Measurements from ENCODE around the gene PDZRN3.
"Not testable (repeated sequence)": the region's sequence is repeated elsewhere in the genome, so short reads cannot be mapped to it uniquely, and the experiment has no call there.

The PDZRN3 gene

DNA sequence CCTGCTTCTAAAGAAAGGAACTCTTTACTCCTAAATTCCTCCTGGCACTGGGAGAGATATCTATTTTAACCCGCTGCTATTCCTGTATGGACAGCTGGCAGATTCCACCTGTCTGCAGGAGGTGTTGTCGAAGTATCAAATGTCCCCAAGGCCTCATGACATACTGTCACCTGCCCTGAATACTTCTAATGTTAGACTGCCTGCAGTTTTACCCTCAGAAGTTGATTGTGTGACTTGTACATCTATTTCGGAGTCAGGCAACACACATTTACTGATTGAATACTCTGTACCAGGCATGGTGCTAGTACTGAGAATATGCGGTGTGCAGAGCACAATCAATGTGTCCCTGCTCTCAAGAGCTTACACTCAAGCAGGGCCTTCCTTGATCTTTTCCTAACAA, 38.6 kb downstream of the PDZRN3 start:
- no peak for DNase-seq

DNA sequence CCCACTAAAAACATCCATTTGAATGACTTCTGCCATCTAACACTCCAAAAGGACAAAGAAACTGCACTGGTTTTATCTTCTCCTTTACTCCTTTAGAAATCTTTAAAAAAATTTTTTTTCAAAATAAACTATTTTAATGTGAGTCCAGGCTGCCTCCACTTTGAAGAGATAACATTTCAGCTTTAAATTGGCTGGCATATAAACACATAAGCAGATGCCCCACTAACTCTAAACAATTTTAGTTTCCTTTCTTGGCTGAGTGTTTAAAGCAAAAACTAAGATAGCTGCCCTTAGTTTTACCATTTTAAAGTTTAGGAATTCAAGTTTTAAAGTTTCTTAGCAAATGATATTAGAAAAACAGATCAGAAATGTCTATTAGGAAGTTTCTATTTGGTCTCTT, 39.9 kb downstream of the PDZRN3 start:
- DNase-seq, result no peak

- DNase-seq, result no peak
These were observed 42.2 kb downstream of the PDZRN3 start for GRCh38 chr3:73582535-73582934.

- no peak for DNase-seq
These were observed 43.5 kb downstream of the PDZRN3 start for GRCh38 chr3:73581134-73581846.

- no peak for DNase-seq
These were observed 44.4 kb downstream of the PDZRN3 start for GRCh38 chr3:73580343-73580742.

DNA sequence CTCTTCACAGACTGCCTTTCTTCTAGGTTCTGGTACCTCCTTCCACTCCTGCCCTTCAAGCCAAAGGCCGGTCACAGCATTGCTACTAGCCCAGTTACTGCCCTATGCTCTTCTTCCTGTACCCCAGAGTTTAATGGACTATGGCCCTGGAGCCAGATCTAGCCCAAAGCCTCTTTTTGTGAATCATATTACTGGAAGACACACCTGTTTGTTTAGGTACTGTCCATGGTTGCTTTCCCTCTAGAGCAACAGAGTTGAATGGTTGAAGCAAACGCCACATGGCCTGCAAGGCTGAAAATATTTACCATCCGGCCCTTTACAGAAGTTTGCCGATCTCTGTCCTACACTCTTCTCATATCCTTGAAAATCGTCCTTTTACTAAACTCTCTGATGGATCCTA, 47.0 kb downstream of the PDZRN3 start:
- no peak for DNase-seq

DNA sequence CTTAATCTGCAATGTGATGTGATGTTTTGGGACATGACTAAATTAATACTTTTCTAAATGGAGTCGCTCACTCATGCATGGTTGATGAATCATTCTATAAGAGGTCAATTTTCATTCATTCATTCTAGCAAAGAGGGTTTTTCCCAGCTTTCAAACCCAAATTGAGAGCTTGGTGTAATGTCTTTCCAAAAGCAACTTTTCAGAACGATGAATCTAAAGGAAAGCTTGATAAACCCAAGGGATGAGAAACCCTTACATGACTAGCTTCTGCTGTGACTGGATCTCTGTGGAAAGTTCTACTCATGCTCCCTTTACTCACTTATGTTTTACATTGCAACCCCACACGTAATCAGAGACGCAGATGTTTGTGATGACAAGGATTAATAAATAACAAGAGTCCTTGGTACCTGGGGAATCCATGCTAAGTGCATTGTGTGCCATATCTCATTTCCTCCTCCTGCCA, 47.7 kb downstream of the PDZRN3 start:
- no peak for DNase-seq

DNA sequence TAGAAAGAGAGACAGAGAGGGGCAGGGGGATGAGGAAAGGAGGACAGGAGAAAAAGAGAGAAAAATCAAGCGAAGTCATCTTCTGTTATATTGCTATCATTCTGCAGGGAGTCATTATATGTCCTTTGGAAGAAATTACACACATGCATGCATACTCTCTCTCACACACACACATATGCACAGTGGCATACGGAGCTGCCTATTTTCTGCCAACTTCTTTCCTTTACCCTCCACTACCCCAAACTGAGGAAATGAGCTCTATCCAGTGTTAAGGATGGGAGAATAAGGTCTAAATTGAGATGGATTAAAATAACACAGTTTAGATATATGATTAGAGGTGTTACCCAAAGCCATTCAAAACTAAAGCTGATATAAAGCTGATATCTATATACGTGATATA, 48.8 kb downstream of the PDZRN3 start:
- DNase-seq, result no peak

- no peak for DNase-seq
These were observed 49.2 kb downstream of the PDZRN3 start for GRCh38 chr3:73575519-73575918.

DNA sequence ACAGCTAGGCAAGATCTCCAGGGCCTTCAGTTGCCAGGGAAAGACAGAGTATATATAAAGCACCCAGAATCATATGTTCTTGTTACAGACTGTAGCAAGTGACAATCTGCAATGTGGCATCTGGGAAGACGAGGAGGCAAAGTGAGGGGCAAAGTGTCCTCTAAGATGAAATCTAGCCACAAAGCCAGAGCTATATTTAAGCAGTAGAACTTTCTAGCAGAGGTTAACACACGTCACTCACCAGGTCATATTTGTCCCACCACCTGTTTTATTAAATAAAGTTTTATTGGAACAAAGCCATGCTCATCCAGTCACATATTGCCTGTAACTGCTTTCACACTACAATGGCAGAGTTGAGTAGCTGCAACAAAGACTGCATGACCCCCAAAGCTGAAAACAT, 51.5 kb downstream of the PDZRN3 start:
- no peak for DNase-seq

GRCh38 chr3:73572368-73572767, 52.4 kb downstream of the PDZRN3 start:
- DNase-seq, result no peak

DNA sequence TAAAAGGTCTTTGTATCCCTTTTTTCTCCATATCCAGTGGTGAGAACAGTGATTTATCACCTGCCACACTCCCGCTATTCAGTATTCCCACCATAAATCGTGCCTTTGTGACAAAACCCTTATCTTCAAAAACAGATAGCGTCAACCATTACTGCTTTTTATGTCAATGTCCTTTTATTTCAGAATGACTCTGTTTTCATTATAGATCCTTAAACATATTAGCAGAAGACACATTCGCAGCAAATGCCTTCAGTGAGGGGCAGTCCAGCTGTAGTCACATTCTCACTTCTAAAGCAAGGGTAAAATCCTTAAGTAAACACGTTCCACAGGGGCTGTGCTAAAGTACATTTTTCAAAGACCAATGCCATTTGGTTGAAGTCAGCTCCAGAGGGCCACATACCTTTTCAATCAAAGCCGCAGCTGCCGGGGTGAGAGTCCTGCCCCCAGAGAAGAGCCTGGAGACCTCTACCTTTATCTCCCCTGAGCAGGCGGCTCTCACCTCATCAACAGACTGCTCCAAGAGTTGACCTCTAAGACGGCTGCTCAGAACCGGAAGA, 53.4 kb downstream of the PDZRN3 start:
- DNase-seq, result peak; percentile 10

DNA sequence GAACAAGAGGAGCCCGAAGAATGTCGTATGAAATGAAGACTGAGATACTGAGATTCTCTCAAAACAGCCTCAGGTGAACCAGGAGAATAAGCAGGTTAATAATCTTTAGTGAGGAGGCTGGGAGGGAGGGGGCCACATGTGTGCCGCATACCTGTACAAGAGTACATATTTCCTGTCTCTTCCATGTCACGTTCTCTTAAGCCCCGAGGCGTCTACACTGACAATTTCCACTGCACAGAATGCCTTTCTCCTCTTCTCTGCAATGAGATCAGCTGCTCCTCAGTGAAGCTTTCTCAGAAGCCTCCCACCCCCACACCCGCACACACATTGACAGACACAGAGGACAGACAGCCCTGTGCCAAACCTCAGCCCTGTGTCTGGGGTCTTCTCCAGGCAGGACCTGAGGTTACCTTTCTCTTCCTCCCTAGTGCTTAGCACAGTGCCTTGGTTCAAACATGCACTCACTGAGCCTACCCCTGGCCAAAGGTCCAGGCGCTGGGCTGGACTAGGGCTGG, 55.4 kb downstream of the PDZRN3 start:
- DNase-seq, result no peak

DNA sequence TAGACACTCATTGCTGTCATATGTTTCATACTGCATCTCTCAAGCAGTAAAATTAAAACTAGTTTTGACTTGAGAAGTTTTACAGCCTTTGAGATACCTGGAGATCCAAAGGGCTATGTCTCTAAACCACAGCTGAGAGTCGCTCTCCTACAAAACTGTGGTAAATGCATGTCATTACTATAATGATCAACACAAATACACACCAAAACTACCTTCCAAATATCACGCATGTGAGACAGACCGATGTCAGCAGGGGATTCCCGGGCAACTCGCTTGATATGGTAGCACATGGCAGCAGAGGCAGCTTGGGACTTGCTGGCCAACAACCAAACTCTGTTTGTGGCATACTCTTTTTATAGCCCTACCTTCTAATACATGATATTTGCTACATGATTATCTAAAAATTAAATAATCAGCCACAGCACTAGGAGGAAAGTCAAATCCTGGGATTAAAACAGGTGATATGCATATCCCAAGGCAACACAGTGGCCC, 56.3 kb downstream of the PDZRN3 start:
- no peak for DNase-seq

- DNase-seq, result not testable (repeated sequence)
These were observed 59.4 kb downstream of the PDZRN3 start for GRCh38 chr3:73565374-73565773.

GRCh38 chr3:73563896-73564582, 60.7 kb downstream of the PDZRN3 start:
- no peak for DNase-seq

DNA sequence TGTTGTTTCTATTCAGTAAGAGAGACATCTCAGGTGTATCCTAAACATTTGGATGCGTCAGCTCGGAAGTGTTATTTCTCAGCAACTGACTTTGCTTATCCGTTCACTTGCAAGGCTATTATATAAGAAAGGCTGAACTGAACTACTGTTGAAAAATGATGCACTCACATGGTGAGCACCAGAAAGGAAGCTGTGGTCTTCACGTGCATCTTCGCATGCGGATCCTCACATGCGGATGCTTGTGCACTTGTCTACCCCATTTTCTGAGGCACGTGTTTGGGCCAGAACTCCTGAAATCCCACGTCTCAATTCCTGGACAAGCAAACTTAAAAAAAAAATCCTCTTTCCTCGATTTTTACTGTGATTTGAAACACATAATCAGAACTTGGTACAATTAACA, 63.2 kb downstream of the PDZRN3 start:
- DNase-seq, result no peak

DNA sequence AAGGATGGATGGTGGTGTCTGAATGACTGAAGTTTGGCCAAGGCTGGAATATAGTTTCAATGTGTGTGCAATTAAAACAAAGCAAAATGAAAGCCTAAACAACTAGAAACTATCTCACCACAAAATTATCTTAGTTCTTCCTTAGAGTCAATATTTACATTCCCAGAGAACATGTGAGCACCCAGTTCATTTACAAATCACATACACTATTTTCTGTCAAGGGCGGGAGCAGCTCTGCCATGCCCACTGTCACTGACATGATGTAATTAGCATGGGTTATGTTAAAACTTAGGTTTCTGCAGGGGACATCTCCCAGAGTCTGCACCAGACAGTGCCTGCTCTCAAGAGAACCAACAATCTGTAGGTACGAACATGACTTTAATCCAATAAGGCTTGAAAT, 65.0 kb downstream of the PDZRN3 start:
- no peak for DNase-seq

DNA sequence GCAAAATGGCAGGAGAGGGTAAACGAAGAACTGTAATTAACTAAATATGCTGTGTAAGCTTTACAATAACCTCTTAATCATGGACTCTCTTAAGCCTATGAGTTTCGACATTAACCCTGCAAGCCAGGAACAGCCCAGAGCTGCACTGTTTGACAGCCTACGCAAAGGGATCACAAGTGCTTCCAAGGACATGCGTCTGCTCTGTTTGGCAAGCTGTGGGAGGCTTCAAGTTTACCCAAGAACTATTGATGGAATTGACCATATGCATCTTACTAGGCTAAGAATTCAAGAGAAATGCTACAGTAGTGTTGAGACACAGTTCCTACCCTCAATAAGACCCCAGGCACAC, 66.0 kb downstream of the PDZRN3 start:
- no peak for DNase-seq

DNA sequence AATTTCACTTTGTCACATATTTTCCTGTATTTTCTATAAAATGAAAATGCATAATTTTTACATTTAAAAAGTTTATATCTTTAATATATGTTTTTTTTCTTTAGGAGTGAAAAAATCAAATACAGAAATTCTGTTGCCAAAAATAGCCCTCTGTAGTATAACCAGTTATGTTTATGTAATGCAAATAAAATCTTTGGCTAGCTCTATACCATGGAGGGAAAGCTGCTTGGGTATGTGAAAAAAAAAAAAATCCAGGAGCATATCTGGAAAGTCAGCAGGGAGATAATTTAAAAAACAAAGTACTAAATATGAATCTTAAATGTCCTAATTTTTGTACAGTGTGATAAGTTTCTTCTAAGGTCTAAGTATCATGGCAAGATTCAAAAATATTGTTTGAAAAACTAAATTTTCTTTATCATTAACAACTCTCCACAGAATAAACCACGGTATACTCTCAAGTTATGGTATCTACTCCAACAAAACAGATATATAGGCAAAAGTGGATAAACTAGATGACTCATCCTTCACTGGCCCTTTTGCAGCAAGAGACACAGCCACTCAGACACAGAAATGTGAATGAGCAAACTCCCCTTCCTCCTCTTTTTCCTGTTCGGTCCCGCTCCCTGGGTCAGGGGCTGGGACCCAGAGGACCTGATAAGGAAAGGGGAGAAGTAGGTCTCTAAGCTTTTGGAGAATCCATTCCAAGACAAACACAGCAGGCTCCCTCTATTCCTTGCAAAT, 66.6 kb downstream of the PDZRN3 start:
- no peak for DNase-seq

GRCh38 chr3:73556520-73557372, 68.0 kb downstream of the PDZRN3 start:
- DNase-seq, result no peak

DNA sequence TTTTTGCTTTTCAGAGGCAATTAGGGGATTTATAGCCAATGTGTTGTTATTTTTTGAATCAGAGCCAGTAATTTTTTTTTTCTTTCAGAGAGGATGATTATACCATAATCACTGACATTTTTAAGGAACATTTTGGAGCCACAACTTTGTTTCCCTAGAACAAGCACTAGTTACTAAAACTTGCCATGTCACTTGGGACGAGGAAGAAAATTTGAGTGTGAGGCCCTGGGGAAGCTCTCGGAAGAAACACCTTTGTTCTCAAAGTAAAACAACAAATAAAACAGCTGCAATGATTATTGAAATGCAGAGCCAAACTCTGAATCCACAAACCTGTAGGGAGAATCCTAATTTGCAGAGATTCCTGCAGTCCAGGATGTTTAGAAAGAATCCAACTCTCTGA, 69.7 kb downstream of the PDZRN3 start:
- DNase-seq, result no peak
